KMS-11 (cell line): ENCODE results near the gene KATNAL2.

Experiments
- H2AFZ ChIP-seq: fragments of 200-600 bp; sonication (generic); 2 replicates; pipeline ENCODE4 v1.6.1; 2016; ENCODE audit warnings: antibody characterized with exemption, mixed run types, low read depth
- H3K27ac ChIP-seq: fragments of 200-600 bp; sonication (generic); 2 replicates; pipeline ENCODE4 v1.6.1; 2016; ENCODE audit warnings: mild to moderate bottlenecking, mixed run types
- H3K27me3 ChIP-seq: fragments of 200-600 bp; sonication (generic); 2 replicates; pipeline ENCODE4 v1.6.1; 2017; ENCODE audit warnings: mild to moderate bottlenecking, low read depth, mixed run types, moderate library complexity; ENCODE audit not compliant: insufficient read depth
- H3K36me3 ChIP-seq: fragments of 200-600 bp; sonication (generic); 2 replicates; pipeline ENCODE4 v1.6.1; 2017; ENCODE audit warnings: mild to moderate bottlenecking, mixed run types; ENCODE audit not compliant: insufficient read depth
- H3K4me1 ChIP-seq: fragments of 200-600 bp; sonication (generic); 2 replicates; pipeline ENCODE4 v1.6.1; 2016; ENCODE audit warnings: mild to moderate bottlenecking, low read depth, mixed run types; ENCODE audit not compliant: poor library complexity, severe bottlenecking
- H3K4me2 ChIP-seq: fragments of 200-600 bp; sonication (generic); 2 replicates; pipeline ENCODE4 v1.7.0; 2016; ENCODE audit warnings: mild to moderate bottlenecking, mixed run types
- H3K4me3 ChIP-seq: fragments of 200-600 bp; sonication (generic); IDR thresholded peaks from 2 replicates; pipeline ENCODE4 v1.6.1; 2017; ENCODE audit warnings: low read depth, low read length, mixed read lengths; ENCODE audit not compliant: insufficient read depth
- H3K79me2 ChIP-seq: fragments of 200-600 bp; sonication (generic); 2 replicates; pipeline ENCODE4 v1.6.1; 2016; ENCODE audit warnings: low read depth, mixed run types; ENCODE audit not compliant: insufficient read depth
- H3K9ac ChIP-seq: fragments of 200-600 bp; sonication (generic); 2 replicates; pipeline ENCODE4 v1.6.1; 2016; ENCODE audit warnings: mild to moderate bottlenecking, mixed run types
- H4K20me1 ChIP-seq: fragments of 200-600 bp; sonication (generic); 2 replicates; pipeline ENCODE4 v1.6.1; 2016; ENCODE audit warnings: mild to moderate bottlenecking, mixed run types; ENCODE audit not compliant: insufficient read depth
- CTCF ChIP-seq: fragments of 200-600 bp; sonication (generic); conservative IDR thresholded peaks from 2 replicates; pipeline ENCODE4 v1.6.1; 2017; ENCODE audit warnings: low read depth, mild to moderate bottlenecking, antibody characterized with exemption, low read length, moderate library complexity, mixed read lengths

Gene KATNAL2

DNA sequence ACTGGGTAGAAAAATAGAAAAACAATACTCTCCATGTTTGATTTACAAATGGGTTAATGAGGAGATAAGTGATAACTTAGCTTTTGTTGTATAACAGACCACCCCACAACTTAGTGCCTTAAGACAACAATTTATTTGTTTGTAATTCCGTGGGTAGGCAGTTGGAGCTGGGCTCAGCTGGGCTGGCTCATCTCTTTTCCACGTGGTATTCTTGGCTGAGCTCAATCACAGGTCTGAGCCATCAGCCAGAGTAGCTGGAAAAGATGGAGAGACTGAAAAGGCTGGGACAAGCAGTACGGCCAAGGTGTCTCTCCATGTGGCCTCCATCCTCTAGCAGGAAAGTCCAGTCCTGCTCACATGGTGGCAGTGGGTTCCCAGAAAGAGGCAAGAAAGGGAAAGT lies 150.2 kb downstream of the KATNAL2 start:
- Histone ChIP-seq H3K27ac (no peak overlapping the region), H3K4me3 (no peak overlapping the region), H3K9ac (no peak overlapping the region), H4K20me1 (no peaks in the 10 kb centered on the region), H2AFZ (no peak overlapping the region), H3K4me2 (no peak overlapping the region), H3K27me3 (no peaks in the 10 kb centered on the region), H3K79me2 (no peaks in the 10 kb centered on the region), H3K4me1 (no peaks in the 10 kb centered on the region), H3K36me3 (no peaks in the 10 kb centered on the region)
- TF ChIP-seq CTCF, result no peak

DNA sequence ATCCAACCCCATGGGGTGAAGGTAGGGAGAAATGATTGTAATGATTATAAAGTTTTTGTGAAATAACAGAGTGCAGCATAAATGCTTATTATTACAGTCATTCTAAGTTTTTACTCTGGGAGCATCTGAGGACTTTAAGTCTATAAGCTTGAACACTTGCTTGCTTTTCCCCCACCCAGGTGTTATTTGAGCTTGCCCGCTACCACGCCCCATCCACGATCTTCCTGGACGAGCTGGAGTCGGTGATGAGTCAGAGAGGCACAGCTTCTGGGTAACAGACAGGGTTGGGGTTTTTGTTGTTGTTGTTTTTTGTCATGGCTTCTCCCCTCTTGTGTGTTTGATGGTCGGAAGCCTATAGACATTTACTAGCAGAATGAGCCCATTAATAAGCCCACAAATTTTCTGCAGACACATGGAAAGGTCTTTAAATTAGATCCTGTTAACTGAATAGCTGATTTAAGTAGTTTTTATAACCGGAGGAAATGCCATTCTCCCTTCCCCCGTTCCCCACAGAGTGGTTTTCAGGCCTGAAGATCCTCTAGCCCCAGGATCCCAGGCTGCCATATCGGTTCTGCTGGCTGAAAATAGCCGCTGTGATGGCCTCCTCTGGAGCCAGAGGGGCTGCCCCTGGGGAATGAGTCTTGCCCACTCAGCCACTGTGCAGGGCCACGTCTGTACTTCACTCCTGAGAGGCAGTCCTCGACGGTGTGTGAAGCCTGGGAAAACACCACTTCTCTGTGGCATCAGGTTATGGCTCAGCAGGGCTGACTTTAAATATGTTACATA lies 157.9 kb downstream of the KATNAL2 start:
- no peak for TF ChIP-seq CTCF
- Histone ChIP-seq H3K4me2 (no peak overlapping the region), H3K79me2 (no peaks in the 10 kb centered on the region), H3K27me3 (no peaks in the 10 kb centered on the region), H3K4me1 (no peaks in the 10 kb centered on the region), H4K20me1 (no peaks in the 10 kb centered on the region), H2AFZ (no peak overlapping the region), H3K36me3 (no peaks in the 10 kb centered on the region), H3K4me3 (no peak overlapping the region), H3K9ac (no peak overlapping the region), H3K27ac (no peak overlapping the region)

GRCh38 chr18:47077111-47077510 lies 159.7 kb downstream of the KATNAL2 start:
- no peaks in the 10 kb centered on the region for H3K36me3 ChIP-seq
- no peaks in the 10 kb centered on the region for H4K20me1 ChIP-seq
- no peak for TF ChIP-seq CTCF
- H3K79me2 ChIP-seq, result no peaks in the 10 kb centered on the region
- no peak overlapping the region for H3K4me3 ChIP-seq
- no peak overlapping the region for H3K27ac ChIP-seq
- H3K27me3 ChIP-seq, result no peaks in the 10 kb centered on the region
- H2AFZ ChIP-seq, result no peak overlapping the region
- no peaks in the 10 kb centered on the region for H3K4me1 ChIP-seq
- H3K9ac ChIP-seq, result no peak overlapping the region
- no peak overlapping the region for H3K4me2 ChIP-seq

DNA sequence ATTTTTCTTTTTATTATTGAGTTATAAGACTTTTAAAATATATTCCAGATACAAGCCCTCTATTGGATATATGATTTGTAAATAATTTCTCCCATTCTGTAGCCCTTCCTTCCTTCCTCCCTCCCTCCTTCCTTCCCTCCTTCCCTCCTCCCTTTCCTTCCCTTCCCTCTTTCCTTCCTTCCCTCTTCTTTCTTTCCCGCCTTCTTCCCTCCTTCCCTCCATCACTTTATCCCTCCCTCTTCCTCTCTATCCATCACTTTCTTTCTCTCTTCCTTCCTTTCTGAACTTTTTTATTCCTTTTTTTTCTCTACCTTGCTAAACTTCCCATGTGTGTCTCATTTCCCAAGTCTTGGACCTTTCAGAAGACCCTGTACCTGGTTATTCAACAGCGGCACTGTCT lies 163.5 kb downstream of the KATNAL2 start:
- Histone ChIP-seq H3K27me3 (no peaks in the 10 kb centered on the region), H3K36me3 (no peaks in the 10 kb centered on the region), H3K4me3 (no peak overlapping the region), H3K4me1 (no peaks in the 10 kb centered on the region), H3K27ac (no peak overlapping the region), H2AFZ (no peak overlapping the region), H3K4me2 (no peak overlapping the region), H3K79me2 (no peaks in the 10 kb centered on the region), H4K20me1 (no peaks in the 10 kb centered on the region), H3K9ac (no peak overlapping the region)
- no peak for TF ChIP-seq CTCF
